ENCODE measurements around the gene FNDC3B. TPM values are rescaled to one million over a fixed set of nuclear protein-coding genes. Genes with fewer than 3 reads are reported as not detected.
A peak's percentile ranks its signal among the peaks of the same experiment; 100 is the strongest.

The FNDC3B gene
- total and polyA plus RNA-seq, 12 donors: 9.7 to 118 (median 85.0) TPM

DNA sequence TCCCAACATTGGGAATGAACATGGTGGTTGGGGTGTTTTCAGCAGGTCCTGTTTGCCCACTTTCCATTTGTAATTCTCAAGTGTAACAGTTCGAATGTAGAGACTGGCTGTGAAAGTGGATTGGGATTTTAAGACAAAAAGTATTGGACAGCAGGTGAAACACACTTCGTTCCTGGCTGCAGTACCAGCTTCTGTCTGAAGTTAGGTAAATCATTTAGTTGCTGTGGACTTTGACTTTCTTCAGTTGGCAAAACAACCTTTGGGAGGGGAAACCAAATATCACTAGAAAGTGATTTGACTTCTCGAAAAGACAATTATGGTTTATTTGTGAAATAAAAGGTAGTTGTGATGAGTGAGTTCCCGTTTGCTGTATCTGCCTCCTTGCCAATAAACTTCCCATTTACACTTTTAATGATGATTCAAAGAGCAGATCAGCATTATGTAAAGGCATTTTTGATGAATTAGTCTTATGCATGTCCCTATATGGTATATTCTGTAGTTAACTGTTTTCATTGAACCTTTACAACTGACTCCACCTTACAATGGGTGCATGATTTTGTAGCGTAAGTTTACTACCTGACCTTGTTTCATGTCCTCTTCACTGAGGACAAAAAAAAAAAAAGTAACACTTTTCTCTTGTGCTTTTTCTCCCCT lies 34.0 kb downstream of the FNDC3B start:
- Histone ChIP-seq H3K27ac (no peak overlapping the region), H3K27me3 (no peaks in the 10 kb centered on the region), H3K36me3 (peaks cover 0 to 13% (median 0%) of the 10 kb centered on the region in 9 donors), H3K4me1 (peaks cover 0 to 90% (median 76%) of the 10 kb centered on the region in 9 donors), H3K9me3 (no peaks in the 10 kb centered on the region), H3K4me3 (no peak overlapping the region)
- ATAC-seq (no peak), DNase-seq (no peak)
- TF ChIP-seq, protein P1, sequence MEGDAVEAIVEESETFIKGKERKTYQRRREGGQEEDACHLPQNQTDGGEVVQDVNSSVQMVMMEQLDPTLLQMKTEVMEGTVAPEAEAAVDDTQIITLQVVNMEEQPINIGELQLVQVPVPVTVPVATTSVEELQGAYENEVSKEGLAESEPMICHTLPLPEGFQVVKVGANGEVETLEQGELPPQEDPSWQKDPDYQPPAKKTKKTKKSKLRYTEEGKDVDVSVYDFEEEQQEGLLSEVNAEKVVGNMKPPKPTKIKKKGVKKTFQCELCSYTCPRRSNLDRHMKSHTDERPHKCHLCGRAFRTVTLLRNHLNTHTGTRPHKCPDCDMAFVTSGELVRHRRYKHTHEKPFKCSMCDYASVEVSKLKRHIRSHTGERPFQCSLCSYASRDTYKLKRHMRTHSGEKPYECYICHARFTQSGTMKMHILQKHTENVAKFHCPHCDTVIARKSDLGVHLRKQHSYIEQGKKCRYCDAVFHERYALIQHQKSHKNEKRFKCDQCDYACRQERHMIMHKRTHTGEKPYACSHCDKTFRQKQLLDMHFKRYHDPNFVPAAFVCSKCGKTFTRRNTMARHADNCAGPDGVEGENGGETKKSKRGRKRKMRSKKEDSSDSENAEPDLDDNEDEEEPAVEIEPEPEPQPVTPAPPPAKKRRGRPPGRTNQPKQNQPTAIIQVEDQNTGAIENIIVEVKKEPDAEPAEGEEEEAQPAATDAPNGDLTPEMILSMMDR (IDR thresholded peaks at IDR 0.05): no peak
- intact Hi-C loops (cut with DNase I): no loop called here
- WGBS, 2 donors: 94 to 96% methylated on average over 5 of the region's 5 CpGs

DNA sequence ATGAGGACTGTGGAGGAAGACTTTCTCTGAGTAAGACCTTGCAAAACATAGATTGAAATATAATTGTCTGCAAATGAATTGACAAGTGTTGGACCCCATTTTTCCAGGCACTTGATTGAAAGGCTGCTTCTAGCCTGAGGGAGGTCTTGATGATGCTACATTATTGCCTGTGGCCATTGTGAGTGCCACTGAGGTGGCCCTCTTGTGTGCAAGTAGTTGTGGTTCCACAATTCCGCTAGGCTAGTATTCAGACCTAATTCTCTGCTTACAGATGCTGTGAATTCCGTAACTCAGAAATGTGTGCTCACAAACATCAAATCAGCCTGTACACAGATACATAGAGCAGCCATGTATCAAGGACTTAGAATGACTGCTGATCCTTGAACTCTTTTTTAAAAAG lies 34.7 kb downstream of the FNDC3B start:
- peak in 2 of 8 donors; percentile 16 to 23 for ATAC-seq
- WGBS, 2 donors: 94 to 96% methylated on average over 2 of the region's 2 CpGs

DNA sequence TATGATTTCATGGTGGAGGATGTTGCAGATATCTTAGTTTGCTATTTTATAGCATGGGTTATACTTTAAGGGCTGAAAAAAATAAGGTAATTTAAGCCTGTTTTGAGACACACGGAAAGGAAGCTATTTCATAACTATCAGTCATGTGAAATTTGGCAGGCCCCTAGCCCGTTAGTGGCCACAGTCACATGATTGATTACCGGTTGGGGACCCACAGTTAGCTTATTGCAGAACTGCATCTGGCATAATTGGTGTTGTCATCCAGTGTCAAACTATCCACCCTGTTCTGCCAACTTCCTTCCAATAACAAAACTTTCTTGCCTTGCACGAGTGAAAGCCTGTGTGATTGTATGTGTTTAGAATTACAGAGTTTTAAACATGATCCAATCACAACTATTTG lies 35.2 kb downstream of the FNDC3B start:
- no peaks in the 10 kb centered on the region for H3K9me3 ChIP-seq
- H3K4me3 ChIP-seq: no peak overlapping the region
- H3K27me3 ChIP-seq: no peaks in the 10 kb centered on the region
- TF ChIP-seq, protein P1 (IDR thresholded peaks at IDR 0.05): no peak
- 19 to 22% methylated on average over 4 of the region's 4 CpGs for WGBS, 2 donors
- intact Hi-C loops (cut with DNase I): no loop called here
- ATAC-seq (peak in 7 of 8 donors; percentile 37 to 80 (median 64)), DNase-seq (no peak)
- H3K27ac ChIP-seq: peak overlapping the region in 4 of 10 donors; percentile 6 to 28 (median 17)
- H3K4me1 ChIP-seq: peaks cover 0 to 90% (median 78%) of the 10 kb centered on the region in 9 donors
- peaks cover 0 to 24% (median 0%) of the 10 kb centered on the region in 9 donors for H3K36me3 ChIP-seq

More for the DNA sequence above, 34.7 kb downstream of the FNDC3B start:
- H3K27ac ChIP-seq: peak overlapping the region in 4 of 10 donors; percentile 6 to 28 (median 17)
- TF ChIP-seq, protein P1 (IDR thresholded peaks at IDR 0.05): no peak
- no peak for DNase-seq
- intact Hi-C loops (cut with DNase I): no loop called here
- no peaks in the 10 kb centered on the region for H3K9me3 ChIP-seq
- H3K4me3 ChIP-seq: no peak overlapping the region
- H3K36me3 ChIP-seq: peaks cover 0 to 19% (median 0%) of the 10 kb centered on the region in 9 donors
- no peaks in the 10 kb centered on the region for H3K27me3 ChIP-seq
- H3K4me1 ChIP-seq: peaks cover 0 to 90% (median 78%) of the 10 kb centered on the region in 9 donors

DNA sequence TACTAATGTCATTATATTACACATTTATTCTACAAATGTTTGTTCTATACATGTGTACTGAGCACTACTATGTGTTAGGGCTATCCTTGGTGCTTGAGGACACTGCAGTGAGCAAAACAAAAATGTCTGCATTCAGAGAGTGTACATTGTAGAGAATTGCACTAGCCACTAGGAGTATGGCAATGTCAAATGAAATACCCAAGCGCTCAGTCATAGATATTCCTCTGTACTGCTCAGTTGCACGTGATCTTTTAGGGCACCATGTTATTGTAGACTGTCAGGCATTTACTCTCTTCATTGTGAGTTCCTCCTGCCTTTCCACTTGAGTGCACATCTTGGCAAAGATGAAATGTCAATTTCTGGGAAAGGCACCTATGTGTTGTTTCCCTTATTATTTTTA lies 36.8 kb downstream of the FNDC3B start:
- WGBS, 2 donors: 85 to 91% methylated on average over 2 of the region's 2 CpGs
- H3K4me3 ChIP-seq: no peak overlapping the region
- ATAC-seq (peak in 2 of 8 donors; percentile 28 to 31), DNase-seq (no peak)
- H3K27ac ChIP-seq: no peak overlapping the region
- peaks cover 0 to 78% (median 68%) of the 10 kb centered on the region in 9 donors for H3K4me1 ChIP-seq
- peaks cover 0 to 24% (median 0%) of the 10 kb centered on the region in 9 donors for H3K36me3 ChIP-seq
- TF ChIP-seq, protein P1 (IDR thresholded peaks at IDR 0.05): no peak
- no peaks in the 10 kb centered on the region for H3K9me3 ChIP-seq
- intact Hi-C loops (cut with DNase I): no loop called here
- no peaks in the 10 kb centered on the region for H3K27me3 ChIP-seq

Measured in heart right ventricle (tissue), 16 donors.